Measurements from ENCODE around the gene KIF16B.

- TF ChIP-seq, protein P1, sequence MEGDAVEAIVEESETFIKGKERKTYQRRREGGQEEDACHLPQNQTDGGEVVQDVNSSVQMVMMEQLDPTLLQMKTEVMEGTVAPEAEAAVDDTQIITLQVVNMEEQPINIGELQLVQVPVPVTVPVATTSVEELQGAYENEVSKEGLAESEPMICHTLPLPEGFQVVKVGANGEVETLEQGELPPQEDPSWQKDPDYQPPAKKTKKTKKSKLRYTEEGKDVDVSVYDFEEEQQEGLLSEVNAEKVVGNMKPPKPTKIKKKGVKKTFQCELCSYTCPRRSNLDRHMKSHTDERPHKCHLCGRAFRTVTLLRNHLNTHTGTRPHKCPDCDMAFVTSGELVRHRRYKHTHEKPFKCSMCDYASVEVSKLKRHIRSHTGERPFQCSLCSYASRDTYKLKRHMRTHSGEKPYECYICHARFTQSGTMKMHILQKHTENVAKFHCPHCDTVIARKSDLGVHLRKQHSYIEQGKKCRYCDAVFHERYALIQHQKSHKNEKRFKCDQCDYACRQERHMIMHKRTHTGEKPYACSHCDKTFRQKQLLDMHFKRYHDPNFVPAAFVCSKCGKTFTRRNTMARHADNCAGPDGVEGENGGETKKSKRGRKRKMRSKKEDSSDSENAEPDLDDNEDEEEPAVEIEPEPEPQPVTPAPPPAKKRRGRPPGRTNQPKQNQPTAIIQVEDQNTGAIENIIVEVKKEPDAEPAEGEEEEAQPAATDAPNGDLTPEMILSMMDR (IDR thresholded peaks at IDR 0.05) = no peak
- TF ChIP-seq ZFX (IDR thresholded peaks at IDR 0.05; ENCODE audit: borderline replicate concordance) = no peak
Measured at GRCh38 chr20:16548068-16548672, 25.1 kb downstream of the KIF16B start.
